Stimulated activated CD4-positive, alpha-beta T cell treated with anti-CD3 and anti-CD28 coated beads, Interleukin-4, amount 100 ng/mL, for 4 hours (primary cell): ENCODE results near the gene TRIM39.
"Not testable (repeated sequence)": the region's sequence is repeated elsewhere in the genome, so short reads cannot be mapped to it uniquely, and the experiment has no call there.

Experiments
- DNase-seq, 2 experiments: peaks; one replicate each; pipeline ENCODE4 v3.0.0-alpha.2; 2020

The TRIM39 gene

DNA sequence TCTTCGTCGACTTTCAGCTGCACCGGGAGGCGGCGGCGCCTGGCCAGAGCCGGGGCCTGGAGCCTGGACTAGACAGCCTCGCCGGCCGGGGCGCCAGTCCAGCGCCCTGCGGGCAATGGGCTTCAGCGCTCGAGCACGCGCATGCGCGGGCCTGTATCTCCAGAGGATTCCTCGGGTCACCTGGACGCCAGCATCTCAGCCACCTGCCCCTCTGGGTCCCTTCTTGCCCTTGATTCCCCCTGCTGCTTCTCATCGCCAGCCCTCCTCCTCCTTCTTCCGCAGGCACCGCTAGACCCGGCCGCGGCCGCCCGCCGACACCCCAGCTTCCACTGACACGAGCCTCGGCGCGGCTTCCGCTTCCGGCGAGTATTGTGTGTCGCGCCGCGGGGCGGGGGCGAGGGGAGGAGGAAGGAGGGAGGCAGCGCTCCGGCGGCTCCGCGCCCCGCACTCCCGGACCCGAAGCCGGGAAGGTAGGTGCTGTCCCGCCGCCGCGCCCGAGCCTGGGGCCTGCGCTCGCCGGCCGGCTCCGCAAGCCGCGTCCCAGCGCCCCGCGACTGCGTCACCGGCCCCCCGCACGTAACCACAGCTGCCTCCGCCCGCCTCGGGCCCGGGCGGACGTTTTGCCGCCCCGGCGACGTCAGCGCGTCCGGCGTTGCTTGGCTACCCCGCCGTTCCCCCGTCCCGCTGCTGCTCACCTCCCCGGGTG, at the start of gene TRIM39:
TRIM39 (plus strand) TSS at position 402 of the 706 bp plus-strand sequence. CDS start 2,391 bp downstream, outside the sequence.
- peak; percentile 85 to 87 for DNase-seq

DNA sequence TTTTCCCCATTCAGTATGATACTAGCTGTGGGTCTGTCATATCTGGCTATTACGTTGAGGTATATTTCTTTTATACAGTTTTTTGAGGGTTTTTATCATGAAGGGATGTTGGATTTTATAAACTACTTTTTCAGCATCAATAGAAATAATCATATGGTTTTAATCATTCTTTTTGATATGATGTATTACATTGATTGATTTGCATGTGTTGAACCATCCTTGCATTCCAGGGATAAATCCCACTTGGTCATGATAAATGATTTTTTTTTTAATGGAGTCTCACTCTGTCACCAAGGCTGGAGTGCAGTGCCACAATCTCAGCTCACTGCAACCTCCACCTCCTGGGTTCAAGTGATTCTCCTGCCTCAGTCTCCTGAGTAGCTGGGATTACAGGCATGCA, 45.7 kb upstream of the TRIM39 start:
- DNase-seq: not testable (repeated sequence)

DNA sequence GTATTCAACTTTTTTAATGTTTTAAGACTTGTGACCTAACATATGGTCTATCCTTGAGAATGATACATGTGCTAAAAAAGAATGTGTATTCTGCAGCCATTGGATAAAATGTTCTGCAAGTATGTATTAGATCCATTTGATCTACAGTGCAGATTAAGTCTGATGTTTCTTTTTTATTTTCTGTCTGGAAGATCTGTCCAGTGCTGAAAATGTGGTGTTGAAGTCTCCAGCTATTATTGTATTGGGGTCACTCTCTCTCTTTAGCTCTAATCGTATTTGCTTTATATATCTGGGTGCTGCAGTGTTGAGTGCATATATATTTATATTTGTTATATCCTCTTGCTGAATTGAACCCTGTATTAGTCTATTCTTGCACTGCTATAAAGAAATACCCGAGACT, 44.2 kb upstream of the TRIM39 start:
- DNase-seq: no peak

DNA sequence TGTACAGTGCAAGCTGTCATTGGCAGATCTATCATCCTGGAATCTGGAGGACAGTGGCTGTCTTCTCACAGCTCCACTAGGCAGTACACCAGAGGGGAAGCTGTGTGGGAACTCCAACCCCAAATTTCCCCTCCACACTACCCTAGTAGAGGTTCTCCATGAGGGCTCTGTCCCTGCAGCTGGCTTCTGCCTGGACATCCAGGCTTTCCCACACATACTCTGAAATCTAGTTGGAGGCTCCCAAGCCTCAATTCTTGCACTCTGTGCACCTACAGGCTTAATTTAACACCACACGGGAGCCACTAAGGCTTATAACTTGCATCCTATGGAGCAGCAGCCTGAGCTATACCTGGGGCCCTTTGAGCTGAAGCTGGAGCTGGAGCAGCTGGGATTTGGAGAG, 43.0 kb upstream of the TRIM39 start:
- DNase-seq: no peak

DNA sequence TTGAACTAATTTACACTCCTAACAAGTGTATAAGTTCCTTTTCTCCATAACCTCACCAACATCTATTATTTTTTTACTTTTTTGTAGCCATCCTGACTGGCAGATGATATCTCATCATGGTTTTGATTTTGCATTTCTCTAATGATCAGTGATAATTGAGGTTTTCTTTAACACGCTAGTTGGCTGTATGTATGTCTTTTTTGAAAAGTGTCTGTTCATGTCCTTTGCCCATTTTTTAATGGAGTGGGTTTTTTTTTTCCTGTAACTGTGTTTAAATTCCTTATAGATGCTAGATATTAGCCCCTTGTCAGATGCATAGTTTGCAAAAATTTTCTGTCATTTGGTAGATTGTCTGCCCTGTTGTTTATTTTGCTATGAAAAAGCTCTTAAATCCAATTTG, 39.6 kb upstream of the TRIM39 start:
- DNase-seq: no peak

DNA sequence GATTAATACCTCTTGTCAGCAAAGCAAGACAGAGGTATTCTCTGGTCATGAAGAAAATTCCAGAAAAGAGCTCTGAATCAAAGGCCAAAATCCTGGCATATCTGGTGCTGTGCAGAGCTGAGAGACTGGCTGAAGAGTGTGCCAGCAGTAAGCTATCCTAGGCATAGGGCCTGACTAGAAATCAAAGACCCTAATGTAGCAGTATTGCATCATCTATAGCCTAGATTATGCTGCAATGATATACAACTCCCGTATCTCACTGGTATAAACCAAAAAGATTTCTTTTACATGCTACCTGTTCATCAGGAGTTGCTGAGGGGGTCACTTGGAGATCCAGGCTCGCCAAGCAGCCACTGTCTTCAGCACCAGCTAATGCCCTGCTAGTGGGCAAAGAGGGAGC, 30.9 kb upstream of the TRIM39 start:
- no peak for DNase-seq

DNA sequence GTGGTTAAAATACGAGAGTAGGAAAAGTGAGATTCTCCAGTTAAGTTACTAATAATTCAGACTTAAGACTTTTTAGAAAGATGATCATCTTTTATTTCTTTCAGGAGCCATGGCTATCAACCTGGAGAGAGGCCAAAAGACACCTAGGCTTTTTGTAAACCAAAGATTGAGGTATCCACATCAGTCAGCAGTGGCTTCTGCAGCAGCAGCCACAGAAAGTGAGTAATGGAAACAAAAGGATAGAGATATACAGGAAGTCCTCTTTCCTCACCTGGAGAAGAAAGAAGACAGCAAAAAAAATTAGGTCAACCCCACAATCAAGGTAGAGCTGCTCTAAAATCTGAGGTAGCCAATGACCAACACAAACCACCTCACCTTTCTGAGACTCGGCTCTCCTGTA, 22.7 kb upstream of the TRIM39 start:
- DNase-seq: no peak

DNA sequence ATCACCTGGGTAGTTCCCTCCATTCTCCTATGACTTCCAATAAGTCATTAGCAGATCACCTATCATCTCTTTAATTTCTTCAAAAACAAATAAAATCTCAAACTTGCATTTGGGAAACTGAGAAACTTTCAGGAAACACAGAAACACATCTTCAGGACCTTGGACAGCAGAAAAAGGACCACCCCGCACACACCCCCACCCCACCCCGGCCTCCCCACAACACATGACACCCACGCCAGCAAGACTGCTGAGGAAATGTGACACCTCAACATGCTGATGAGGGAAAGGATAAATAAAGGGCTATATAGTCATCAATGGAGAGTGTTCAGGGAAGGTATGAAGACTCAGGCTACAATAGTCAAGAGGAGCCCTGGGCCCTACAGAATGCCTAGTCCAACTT, 15.6 kb upstream of the TRIM39 start:
- DNase-seq: no peak

DNA sequence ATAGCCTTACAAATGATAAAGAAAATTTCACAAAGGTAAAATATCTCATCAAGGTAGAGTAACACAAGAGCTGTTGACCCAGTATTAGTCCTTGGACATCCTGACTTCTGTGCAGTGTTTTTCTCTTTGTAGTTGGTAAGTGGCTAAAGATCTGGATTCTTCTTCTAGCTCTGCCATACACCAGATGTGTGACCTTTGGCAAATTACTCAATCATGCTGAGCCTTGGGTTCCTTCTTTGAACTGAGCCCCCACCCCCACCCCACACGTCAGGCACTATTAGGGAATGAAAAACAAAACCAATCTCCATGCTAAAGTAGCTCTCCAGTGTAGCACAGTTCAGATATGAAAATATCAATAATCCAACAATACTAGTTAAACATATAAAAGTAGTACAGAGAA, 15.1 kb upstream of the TRIM39 start:
- no peak for DNase-seq

DNA sequence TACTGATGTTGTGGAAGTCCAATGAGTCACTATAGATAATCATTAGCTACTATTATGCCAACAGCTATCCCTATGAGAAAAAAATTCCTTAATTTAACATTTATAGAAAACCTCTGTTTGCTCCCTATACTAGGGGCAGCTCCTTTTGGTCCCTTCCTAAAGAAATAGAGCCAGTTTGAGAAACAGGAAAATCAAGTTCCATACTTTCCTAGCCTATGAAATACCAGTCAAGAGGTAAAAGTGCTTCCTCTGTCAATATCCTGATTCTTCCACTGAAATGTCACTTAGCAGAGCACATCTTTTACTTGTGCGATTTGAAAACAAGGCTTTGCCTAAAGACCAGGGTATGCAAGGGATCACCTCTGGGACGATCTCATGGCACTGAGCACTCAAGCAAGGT, 14.5 kb upstream of the TRIM39 start:
- no peak for DNase-seq

DNA sequence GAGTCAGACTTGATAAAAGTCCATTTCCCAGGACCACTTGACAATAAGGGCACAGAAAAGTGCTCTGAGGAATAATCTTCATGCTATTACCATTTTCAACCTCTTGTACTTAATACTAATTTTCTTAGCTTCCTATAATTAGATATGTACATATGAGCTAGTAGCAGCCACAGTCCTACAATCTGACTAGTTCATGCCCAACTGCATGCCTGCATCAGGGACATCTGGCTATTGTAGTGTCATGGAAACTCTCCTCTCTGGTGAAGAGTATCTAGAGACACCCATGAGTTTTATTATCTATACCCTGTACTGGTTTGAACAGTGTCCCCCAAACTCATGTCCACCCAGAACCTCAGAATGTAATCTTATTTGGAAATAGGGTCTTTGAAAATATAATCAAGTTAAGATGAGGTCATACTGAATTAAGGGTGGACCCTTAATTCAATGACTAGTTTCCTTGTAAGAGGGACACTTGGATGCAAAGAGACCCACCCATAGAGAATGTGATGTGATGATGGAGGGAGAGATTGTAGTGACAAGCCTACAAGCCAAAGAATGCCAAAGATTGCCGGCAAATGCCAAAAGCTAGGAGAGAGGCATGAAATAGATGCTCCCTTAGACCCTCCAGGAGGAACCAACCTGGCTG, 13.9 kb upstream of the TRIM39 start:
- DNase-seq: no peak

DNA sequence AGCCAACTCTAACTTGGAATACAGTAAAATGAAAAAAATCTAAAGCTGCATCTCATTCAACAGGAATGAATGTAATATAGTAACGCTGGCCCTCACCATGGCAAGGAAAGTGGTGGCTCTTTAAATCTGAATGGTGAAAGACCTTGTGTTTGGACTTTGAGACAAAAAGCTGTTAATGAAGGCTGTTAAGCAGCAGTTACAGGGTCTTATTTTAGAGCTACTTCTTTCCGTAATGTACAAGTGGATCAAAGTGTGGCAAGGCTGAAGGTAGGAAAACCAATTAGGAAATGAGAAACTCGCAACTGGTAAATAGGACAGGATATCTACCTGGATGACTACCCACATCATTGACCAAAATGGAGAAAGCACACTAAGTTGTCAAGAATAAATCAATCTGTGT, 11.6 kb upstream of the TRIM39 start:
- no peak for DNase-seq

DNA sequence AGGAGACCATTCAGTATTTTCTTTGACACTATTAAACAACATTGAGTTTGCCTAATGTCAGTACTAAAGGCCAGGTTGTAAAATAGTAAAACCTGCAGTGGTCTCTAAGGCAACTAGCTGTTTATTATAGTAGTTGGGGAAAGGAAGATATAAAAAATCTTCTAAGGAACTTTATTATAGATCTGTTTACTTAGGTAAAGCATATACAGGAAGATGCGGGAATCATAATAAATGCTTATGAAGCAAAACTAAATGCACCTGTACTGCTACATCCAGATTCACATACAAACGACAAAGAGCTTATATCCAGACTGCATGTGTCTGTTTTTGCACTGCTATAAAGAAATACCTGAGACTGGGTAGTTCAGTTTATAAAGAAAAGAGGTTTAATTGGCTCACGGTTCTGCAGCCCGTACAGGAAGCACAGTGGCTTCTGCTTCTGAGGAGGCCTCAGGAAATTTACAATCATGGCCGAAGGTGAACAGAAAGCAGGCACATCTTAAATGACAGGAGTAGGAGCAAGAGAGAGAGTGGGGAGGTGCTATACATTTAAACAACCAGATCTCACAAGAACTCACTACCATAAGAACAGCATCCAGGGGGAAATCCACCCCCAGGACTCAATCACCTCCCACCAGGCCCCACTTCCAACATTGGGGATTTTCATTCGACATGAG, 8.7 kb upstream of the TRIM39 start:
- DNase-seq: no peak

DNA sequence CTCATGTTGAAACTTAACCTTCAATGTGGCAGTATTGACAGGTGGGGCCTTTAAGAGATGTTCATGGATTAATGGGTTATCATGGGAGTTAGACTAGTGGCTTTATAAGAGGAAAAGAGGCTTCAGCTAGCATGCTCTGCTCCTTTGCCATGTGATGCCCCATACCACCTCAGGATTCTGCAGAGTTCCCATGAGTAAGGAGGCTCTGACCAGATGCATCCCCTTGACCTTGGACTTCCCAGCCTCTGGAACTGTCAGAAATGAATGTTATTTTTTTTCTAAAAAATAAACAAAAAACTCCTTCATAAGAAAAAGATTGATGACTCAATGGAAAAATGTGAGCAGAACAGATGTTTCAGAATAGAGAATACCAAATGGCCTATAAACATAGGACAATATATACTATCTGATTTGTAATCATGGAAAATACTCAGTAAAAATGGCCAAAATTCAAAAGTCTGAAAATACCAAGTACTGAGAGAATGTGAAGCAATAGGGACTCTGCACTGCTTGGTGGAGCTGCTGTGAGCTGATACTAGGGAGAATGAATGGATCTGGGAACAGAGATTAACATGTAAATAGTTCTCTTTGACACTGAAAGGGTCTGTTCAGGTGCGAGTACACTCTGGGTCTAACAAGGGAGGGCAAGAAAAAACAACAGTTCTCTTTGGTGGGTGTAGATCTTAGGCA, 7.4 kb upstream of the TRIM39 start:
- no peak for DNase-seq

DNA sequence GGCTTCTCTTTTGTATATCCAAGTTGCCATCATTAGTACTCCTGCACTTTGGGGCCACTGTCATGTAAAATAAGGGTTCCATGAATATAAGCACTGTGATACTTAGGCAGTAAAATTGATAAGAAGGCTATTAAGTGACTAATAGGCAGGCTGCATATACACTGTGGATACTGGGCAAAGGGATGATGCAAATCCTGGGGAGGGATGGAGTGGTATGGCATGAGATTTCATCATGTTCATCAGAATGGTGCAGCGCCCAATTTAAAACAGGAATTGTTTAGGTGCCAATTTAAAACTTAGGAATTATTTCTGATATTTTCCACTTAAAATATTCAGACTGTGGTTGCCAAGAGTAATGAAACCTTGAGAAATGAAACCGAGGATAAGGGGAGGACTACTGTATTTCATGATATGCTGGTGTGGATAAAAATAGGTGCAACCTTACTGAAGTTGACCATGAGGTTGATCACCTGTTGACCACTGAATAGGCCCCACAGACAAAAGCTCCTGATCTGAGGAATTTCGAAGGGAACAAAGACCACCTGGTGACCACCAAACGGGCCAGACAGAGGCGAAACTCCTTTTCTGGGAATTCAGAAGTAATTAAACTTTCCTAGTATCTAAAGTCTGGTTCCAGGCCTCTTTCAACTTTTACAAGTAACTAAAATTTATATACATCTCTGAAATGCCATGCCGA, 4.9 kb upstream of the TRIM39 start:
- no peak for DNase-seq

DNA sequence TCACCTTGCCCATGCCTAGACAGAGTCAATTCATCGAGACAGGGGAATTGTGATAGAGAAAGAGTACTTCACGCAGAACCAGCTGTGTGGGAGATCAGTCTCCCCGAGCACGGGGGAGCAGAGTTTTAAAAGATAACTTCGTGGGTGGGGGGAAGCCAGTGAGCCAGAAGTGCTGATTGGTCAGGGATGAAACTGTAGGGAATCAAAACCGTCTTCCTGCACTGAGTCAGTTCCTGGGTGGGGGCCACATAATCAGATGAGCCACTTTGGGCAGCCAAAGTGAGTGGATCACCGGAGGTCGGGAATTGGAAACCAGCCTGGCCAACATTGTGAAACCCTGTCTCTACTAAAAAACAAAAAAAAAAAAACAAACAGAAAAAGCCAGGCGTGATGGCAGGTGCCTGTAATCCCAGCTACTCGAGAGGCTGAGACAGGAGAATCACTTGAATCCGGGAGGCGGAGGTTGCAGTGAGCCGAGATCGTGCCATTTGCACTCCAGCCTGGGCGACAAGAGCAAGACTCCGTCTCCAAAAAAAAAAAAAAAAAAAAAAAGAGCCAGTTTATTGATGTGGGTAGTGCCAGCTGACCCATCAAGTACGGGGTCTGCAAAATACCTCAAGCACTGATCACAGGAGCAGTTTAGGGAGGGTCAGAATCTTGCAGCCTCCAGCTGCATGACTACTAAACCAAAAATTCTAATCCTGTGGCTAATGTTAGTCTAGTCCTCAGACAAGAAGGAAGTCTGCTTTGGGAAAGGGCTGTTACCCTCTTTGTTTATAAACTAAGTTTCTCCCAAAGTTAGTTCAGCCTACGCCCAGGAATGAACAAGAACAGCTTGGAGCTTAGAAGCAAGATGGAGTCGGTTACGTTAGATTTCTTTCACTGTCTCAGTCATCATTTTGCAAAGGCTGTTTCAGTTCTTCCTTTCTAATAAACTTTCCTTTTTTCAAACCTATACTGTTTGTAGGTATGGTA, 3.9 kb upstream of the TRIM39 start:
- peak; percentile 20 to 66 for DNase-seq

DNA sequence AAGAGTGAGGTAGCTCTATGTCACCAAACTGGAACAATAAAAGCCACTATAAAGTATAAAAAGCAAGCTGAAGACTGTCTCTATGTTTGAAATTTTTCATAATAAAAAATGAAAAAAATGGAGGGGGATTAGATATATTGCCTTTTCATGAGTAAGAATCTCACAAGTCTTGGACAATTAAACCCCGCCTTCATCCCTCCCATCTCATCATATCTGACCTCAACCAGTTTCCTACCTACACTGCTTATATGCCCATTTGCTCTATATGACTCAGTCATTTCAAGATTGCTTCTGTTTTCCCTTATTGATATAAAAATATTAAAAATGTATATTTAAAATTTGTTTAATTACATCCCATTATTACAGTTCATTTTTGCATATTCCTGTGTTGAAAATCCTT, 2.9 kb upstream of the TRIM39 start:
- no peak for DNase-seq

DNA sequence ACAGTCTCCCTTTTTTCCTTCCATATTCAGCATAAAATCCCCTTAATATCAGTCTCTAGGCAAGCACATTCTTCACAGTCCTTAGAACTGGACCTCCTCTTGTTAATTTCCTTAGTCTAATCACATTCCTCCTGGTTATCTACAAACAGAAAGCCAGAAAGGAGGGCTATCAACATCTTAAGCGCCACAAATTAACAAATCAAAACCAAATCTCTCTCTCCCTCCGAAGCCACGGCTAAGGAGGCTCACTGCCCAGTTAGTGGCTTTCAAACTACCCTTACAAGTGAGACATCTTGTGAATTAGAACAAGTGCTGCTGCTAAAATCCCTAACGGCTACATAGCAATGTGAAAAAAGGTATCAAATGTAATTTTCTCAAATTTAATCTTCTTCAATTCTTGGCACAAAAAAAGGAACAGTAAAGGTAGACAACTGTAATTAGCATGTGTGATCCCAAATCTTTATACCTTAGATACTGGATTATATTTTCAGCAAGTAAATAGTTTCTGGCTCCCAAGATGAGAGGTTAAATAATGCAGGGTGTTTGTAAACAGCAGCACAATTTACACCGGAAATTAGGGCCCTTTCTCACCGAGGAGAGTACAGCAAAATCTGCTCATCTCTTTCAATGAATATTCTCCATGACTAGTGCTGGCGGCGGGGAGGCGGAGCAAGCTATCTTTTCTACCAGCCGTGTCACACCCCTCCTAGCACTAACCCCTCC, 1.4 kb upstream of the TRIM39 start:
- DNase-seq: peak; percentile 76 to 87

DNA sequence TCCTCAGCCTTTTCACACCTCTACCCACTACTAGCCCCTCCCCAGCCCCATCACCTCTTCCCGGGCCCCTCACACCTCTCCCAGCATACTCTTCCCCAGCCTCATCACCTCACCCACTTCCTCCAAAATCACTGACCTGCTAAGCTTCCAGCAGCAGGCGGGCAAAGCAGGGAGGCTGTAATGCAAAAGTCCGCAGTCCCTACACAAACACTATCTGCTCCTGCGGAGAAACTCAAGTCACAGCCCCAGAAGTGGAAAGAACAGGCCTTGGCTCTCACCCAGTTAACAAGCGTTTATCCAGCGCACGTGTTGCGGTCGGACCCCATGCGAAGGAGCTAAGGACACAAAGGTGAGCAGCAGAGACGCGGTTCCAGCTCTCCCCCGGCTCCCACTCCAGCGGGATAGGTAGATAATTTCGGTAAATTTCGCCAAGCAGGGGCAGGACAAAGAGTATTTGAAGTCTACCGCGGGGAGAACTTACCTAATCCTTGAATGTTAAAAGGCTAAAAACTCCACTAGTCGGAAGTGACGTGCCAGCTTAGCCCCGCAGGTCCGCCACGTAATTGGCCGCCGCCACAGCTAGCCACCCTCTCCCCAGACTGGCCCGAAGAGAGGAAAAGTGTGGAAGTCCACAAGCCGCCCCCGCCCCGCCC, 728 bp upstream of the TRIM39 start:
- peak; percentile 63 to 69 for DNase-seq

DNA sequence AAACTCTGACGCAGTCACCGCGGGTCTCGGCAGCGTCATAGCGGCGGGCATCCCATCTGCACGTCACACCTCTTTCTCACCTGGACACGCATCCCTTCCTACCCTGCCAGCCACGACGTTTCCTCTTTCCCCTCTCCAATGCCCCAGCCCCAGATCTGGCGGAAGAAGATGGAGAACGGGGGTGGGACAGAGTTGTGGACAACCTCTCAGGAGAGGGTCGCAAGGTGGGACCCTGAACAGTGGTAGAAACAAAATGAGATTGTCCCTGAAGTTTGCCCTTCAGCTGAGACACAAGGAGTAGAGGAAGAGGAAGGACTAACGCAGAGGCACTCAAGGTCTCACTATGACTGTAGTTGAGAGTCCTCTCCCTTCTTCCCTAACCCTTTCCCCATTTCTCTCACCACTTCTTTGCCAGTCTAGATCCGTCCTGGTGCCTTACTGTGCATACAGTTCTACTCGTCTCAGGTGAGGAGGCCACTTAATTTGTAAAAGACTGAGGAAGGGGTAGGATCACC, 562 bp downstream of the TRIM39 start:
- DNase-seq: no peak
